Stomach smooth muscle (tissue), 2 donors: Measurements from ENCODE around the gene PDE5A.
A peak's percentile ranks its signal among the peaks of the same experiment; 100 is the strongest.

Experiments
- H3K27ac ChIP-seq: one replicate; pipeline ENCODE4 v1.7.0; 2013; ENCODE audit warnings: mild to moderate bottlenecking, low read length, inconsistent platforms
- H3K27me3 ChIP-seq, 2 donors: one replicate each; pipeline ENCODE4 v1.7.0; 2013; ENCODE audit warnings: low read length in 2 of 2; ENCODE audit not compliant: insufficient read depth in 2 of 2, control insufficient read depth in 1 of 2
- H3K36me3 ChIP-seq, 2 donors: one replicate each; pipeline ENCODE4 v1.7.0; 2013; ENCODE audit warnings: low read length in 2 of 2; ENCODE audit not compliant: control insufficient read depth in 2 of 2, insufficient read depth in 2 of 2
- H3K4me1 ChIP-seq: one replicate; pipeline ENCODE4 v1.7.0; 2013; ENCODE audit warnings: low read length; ENCODE audit not compliant: control insufficient read depth, insufficient read depth
- H3K4me3 ChIP-seq, 2 donors: one replicate each; pipeline ENCODE4 v1.7.0; 2013; ENCODE audit warnings: low read length in 2 of 2
- H3K9ac ChIP-seq, 2 donors: one replicate each; pipeline ENCODE4 v1.7.0; 2013; ENCODE audit warnings: low read length in 2 of 2, mild to moderate bottlenecking in 1 of 2
- H3K9me3 ChIP-seq, 2 donors: one replicate each; pipeline ENCODE4 v1.7.0; 2013; ENCODE audit warnings: low read length in 2 of 2; ENCODE audit not compliant: control insufficient read depth in 2 of 2
- donor health status: healthy.
- donor health status: Pancreatic carcinoma.

The PDE5A gene

GRCh38 chr4:119543779-119544178 lies 84.8 kb downstream of the PDE5A start:
- peaks cover 13 to 24% of the 10 kb centered on the region in 2 donors for H3K36me3 ChIP-seq
- no peaks in the 10 kb centered on the region for H3K9me3 ChIP-seq
- no peaks in the 10 kb centered on the region for H3K27me3 ChIP-seq
- H3K4me3 ChIP-seq: no peak overlapping the region
- no peak overlapping the region for H3K9ac ChIP-seq
- H3K4me1 ChIP-seq: peaks cover 4% of the 10 kb centered on the region
- no peak overlapping the region for H3K27ac ChIP-seq

- H3K27ac ChIP-seq: no peak overlapping the region
- no peak overlapping the region for H3K4me3 ChIP-seq
- no peaks in the 10 kb centered on the region for H3K9me3 ChIP-seq
- peaks cover 4% of the 10 kb centered on the region for H3K4me1 ChIP-seq
- H3K36me3 ChIP-seq: peaks cover 14 to 28% of the 10 kb centered on the region in 2 donors
- H3K27me3 ChIP-seq: no peaks in the 10 kb centered on the region
- no peak overlapping the region for H3K9ac ChIP-seq
These were observed 85.4 kb downstream of the PDE5A start for GRCh38 chr4:119543187-119543586.

- no peak overlapping the region for H3K27ac ChIP-seq
- H3K9me3 ChIP-seq: no peaks in the 10 kb centered on the region
- no peaks in the 10 kb centered on the region for H3K27me3 ChIP-seq
- H3K9ac ChIP-seq: no peak overlapping the region
- H3K4me3 ChIP-seq: no peak overlapping the region
- peaks cover 4% of the 10 kb centered on the region for H3K4me1 ChIP-seq
- H3K36me3 ChIP-seq: peaks cover 21 to 32% of the 10 kb centered on the region in 2 donors
These were observed 88.4 kb downstream of the PDE5A start for GRCh38 chr4:119540249-119540648.

GRCh38 chr4:119537586-119537985 lies 91.0 kb downstream of the PDE5A start:
- H3K4me3 ChIP-seq: no peak overlapping the region
- no peaks in the 10 kb centered on the region for H3K27me3 ChIP-seq
- no peaks in the 10 kb centered on the region for H3K4me1 ChIP-seq
- H3K9ac ChIP-seq: no peak overlapping the region
- no peaks in the 10 kb centered on the region for H3K9me3 ChIP-seq
- no peak overlapping the region for H3K27ac ChIP-seq
- H3K36me3 ChIP-seq: peaks cover 21 to 38% of the 10 kb centered on the region in 2 donors

GRCh38 chr4:119536572-119537528 lies 91.8 kb downstream of the PDE5A start:
- no peak overlapping the region for H3K27ac ChIP-seq
- H3K4me1 ChIP-seq: no peaks in the 10 kb centered on the region
- no peak overlapping the region for H3K9ac ChIP-seq
- no peaks in the 10 kb centered on the region for H3K27me3 ChIP-seq
- no peak overlapping the region for H3K4me3 ChIP-seq
- no peaks in the 10 kb centered on the region for H3K9me3 ChIP-seq
- peaks cover 16 to 31% of the 10 kb centered on the region in 2 donors for H3K36me3 ChIP-seq

GRCh38 chr4:119532319-119532718 lies 96.3 kb downstream of the PDE5A start:
- Histone ChIP-seq H3K9me3 (no peaks in the 10 kb centered on the region), H3K4me3 (no peak overlapping the region), H3K27me3 (no peaks in the 10 kb centered on the region), H3K27ac (no peak overlapping the region), H3K4me1 (no peaks in the 10 kb centered on the region), H3K9ac (no peak overlapping the region), H3K36me3 (peaks cover 0 to 6% of the 10 kb centered on the region in 2 donors)

- Histone ChIP-seq H3K36me3 (peaks cover 0 to 3% of the 10 kb centered on the region in 2 donors), H3K27ac (no peak overlapping the region), H3K9ac (no peak overlapping the region), H3K4me1 (peaks cover 16% of the 10 kb centered on the region), H3K4me3 (no peak overlapping the region), H3K9me3 (no peaks in the 10 kb centered on the region), H3K27me3 (no peaks in the 10 kb centered on the region)
These were observed 98.8 kb downstream of the PDE5A start for GRCh38 chr4:119529788-119530187.

- Histone ChIP-seq H3K9me3 (no peaks in the 10 kb centered on the region), H3K27ac (peak overlapping the region; percentile 12), H3K36me3 (peaks cover 0 to 10% of the 10 kb centered on the region in 2 donors), H3K27me3 (no peaks in the 10 kb centered on the region), H3K4me3 (no peak overlapping the region), H3K9ac (no peak overlapping the region), H3K4me1 (peaks cover 16% of the 10 kb centered on the region)
These were observed 101.6 kb downstream of the PDE5A start for GRCh38 chr4:119526786-119527550.

GRCh38 chr4:119525771-119526712 lies 102.6 kb downstream of the PDE5A start:
- Histone ChIP-seq H3K27me3 (no peaks in the 10 kb centered on the region), H3K9ac (no peak overlapping the region), H3K36me3 (peaks cover 0 to 12% of the 10 kb centered on the region in 2 donors), H3K9me3 (no peaks in the 10 kb centered on the region), H3K27ac (peak overlapping the region; percentile 12), H3K4me3 (no peak overlapping the region), H3K4me1 (peaks cover 16% of the 10 kb centered on the region)
